Erythroblast (primary cell): ENCODE data around the gene CARS2.

ENCODE experiments used
- GATA1 ChIP-seq: IDR thresholded peaks from 2 replicates; pipeline ENCODE4 v1.6.1; 2011; ENCODE audit warnings: low read depth, mild to moderate bottlenecking, control low read depth, low read length, moderate library complexity
- POLR2A ChIP-seq: IDR thresholded peaks from 2 replicates; pipeline ENCODE4 v1.6.1; 2011; ENCODE audit warnings: mild to moderate bottlenecking, low read length

GRCh38 chr13:110713642-110713952, 7.7 kb upstream of the CARS2 start, which contains the start of gene ING1:
- no peak for TF ChIP-seq POLR2A
- TF ChIP-seq GATA1: no peak
